ENCODE results near the gene CCND3.
A peak's percentile ranks its signal among the peaks of the same experiment; 100 is the strongest.

The CCND3 gene

DNA sequence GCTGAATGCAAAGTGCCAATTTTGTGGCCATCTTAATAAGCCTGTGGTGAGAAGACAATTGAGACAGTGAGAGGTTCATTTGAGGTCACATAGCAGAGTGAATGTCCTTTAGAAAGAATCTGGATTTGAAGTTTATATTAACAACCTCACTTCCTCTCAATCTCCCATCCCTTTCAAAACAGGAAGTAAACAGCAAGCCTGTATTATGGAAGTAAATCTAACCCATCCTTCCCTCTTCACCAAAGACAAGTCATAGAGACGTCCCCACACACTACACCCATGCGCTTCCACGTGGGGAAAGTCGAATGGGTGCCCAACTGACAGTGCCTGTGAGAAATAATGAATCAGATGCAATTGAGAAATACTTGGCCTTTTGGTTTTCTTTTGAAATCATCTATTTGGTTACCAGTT lies 28.8 kb upstream of the CCND3 start:
- Histone ChIP-seq H3K9me3 (ENCODE audit: insufficient read depth, low read length, severe bottlenecking) (no peaks in the 10 kb centered on the region), H3K27ac (ENCODE audit: low read length) (peak overlapping the region; percentile 67), H3K36me3 (ENCODE audit: insufficient read depth, low read length) (no peaks in the 10 kb centered on the region; the same call in 1 of the 2 replicates), H3K4me3 (ENCODE audit: low read depth in 1 of 2, low read length in 2 of 2) (no peak overlapping the region), H2AFZ (ENCODE audit: low read depth, low read length) (peak overlapping the region; percentile 46), H3K4me2 (ENCODE audit: insufficient read depth, low read length) (no peak overlapping the region), H4K20me1 (ENCODE audit: insufficient read depth, low read length) (no peaks in the 10 kb centered on the region), H3K9ac (ENCODE audit: low read depth, low read length) (no peak overlapping the region), H3K27me3 (ENCODE audit: insufficient read depth, low read length, poor library complexity) (no peaks in the 10 kb centered on the region), H3K79me2 (ENCODE audit: insufficient read depth, low read length) (peaks cover 31% of the 10 kb centered on the region), H3K4me1 (ENCODE audit: insufficient read depth, low read length) (peaks cover 27% of the 10 kb centered on the region)
- TF ChIP-seq, protein P1, sequence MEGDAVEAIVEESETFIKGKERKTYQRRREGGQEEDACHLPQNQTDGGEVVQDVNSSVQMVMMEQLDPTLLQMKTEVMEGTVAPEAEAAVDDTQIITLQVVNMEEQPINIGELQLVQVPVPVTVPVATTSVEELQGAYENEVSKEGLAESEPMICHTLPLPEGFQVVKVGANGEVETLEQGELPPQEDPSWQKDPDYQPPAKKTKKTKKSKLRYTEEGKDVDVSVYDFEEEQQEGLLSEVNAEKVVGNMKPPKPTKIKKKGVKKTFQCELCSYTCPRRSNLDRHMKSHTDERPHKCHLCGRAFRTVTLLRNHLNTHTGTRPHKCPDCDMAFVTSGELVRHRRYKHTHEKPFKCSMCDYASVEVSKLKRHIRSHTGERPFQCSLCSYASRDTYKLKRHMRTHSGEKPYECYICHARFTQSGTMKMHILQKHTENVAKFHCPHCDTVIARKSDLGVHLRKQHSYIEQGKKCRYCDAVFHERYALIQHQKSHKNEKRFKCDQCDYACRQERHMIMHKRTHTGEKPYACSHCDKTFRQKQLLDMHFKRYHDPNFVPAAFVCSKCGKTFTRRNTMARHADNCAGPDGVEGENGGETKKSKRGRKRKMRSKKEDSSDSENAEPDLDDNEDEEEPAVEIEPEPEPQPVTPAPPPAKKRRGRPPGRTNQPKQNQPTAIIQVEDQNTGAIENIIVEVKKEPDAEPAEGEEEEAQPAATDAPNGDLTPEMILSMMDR (IDR thresholded peaks at IDR 0.05; ENCODE audit: borderline replicate concordance, extremely low read depth, low read length, poor library complexity, severe bottlenecking), result no peak
- TF ChIP-seq EZH2 (IDR thresholded peaks at IDR 0.05; ENCODE audit: borderline replicate concordance, low read depth, low read length, severe bottlenecking), result no peak
- ATAC-seq (ENCODE audit: insufficient read depth, low read depth) (peak; percentile 65), DNase-seq (no peak)

DNA sequence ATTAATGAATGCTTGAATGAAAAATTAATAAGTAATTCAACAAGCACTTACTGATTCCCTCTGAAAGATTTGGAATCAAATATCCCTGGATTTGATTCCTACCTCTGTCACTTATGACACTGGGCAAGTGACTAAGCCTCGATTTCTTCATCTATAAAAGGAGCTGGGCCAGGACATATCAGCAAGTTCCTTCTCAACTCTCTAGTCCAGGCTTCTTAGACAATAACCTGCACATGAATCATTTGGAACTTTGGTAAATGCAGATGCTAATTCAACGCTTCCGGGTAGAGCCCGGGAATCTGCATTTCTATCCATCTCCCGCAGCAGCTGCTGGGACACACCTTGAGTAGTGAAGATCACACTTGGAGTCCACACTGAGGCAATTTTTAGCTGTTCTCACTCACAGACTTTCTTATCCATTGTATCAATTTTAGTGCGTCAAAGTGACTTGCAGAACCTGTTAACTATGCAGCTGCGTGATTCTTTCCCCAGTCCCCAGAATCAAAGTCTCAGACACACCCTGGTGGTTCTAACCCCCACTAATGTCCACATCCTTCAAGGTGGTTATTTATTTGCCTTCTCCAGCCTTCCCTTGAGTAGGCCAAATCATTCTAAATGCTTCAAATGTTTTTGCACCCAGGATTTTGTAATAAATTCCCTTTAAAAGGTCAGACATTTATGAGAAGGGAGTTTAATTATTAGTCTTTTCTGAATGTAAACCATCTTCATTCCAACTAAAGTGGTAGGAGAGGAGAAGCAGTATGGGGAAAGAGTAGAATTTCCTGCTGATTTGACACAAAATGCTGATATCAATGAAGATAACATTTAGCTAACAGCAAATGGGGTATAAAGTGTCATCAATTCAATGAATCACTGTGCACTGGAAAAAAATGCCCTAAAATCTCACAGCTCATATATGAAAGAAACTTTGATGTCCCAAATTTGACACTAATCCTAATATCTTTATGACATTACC lies 26.0 kb upstream of the CCND3 start:
- no peak overlapping the region for H3K27ac ChIP-seq (ENCODE audit: low read length)

DNA sequence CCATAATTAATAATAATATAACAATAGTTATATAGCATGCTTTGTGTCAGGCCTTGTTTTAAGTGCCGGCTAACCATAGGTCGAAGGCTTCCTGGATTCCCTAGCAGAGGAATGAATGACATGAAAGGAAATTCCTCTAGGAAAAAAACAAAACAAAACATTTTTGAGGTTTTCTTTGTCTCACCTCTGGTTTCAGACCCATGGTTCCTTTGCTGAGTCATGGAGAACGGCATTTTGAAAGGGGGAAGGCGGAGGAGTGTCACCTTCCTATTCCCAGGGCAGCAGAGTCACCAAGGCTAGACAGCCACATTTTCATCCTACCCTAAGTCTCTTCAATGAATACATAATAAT lies 25.3 kb upstream of the CCND3 start:
- H3K9ac ChIP-seq (ENCODE audit: low read depth, low read length), result no peak overlapping the region
- ATAC-seq (ENCODE audit: insufficient read depth, low read depth) (no peak), DNase-seq (no peak)
- no peaks in the 10 kb centered on the region for H3K27me3 ChIP-seq (ENCODE audit: insufficient read depth, low read length, poor library complexity)
- H3K4me2 ChIP-seq (ENCODE audit: insufficient read depth, low read length), result no peak overlapping the region
- H3K4me1 ChIP-seq (ENCODE audit: insufficient read depth, low read length), result peaks cover 15% of the 10 kb centered on the region
- peaks cover 5% of the 10 kb centered on the region; the same call in 1 of the 2 replicates for H3K36me3 ChIP-seq (ENCODE audit: insufficient read depth, low read length)
- no peak overlapping the region for H3K4me3 ChIP-seq (ENCODE audit: low read depth in 1 of 2, low read length in 2 of 2)
- no peak overlapping the region for H3K27ac ChIP-seq (ENCODE audit: low read length)
- no peak for TF ChIP-seq EZH2 (IDR thresholded peaks at IDR 0.05; ENCODE audit: borderline replicate concordance, low read depth, low read length, severe bottlenecking)
- TF ChIP-seq, protein P1 (IDR thresholded peaks at IDR 0.05; ENCODE audit: borderline replicate concordance, extremely low read depth, low read length, poor library complexity, severe bottlenecking), result no peak
- H3K9me3 ChIP-seq (ENCODE audit: insufficient read depth, low read length, severe bottlenecking), result no peaks in the 10 kb centered on the region
- no peak overlapping the region for H2AFZ ChIP-seq (ENCODE audit: low read depth, low read length)
- H3K79me2 ChIP-seq (ENCODE audit: insufficient read depth, low read length), result peaks cover 10% of the 10 kb centered on the region
- no peaks in the 10 kb centered on the region for H4K20me1 ChIP-seq (ENCODE audit: insufficient read depth, low read length)

More for the DNA sequence above, 26.0 kb upstream of the CCND3 start:
- TF ChIP-seq, protein P1 (IDR thresholded peaks at IDR 0.05; ENCODE audit: borderline replicate concordance, extremely low read depth, low read length, poor library complexity, severe bottlenecking), result no peak
- TF ChIP-seq EZH2 (IDR thresholded peaks at IDR 0.05; ENCODE audit: borderline replicate concordance, low read depth, low read length, severe bottlenecking), result no peak
- H3K4me1 ChIP-seq (ENCODE audit: insufficient read depth, low read length), result peaks cover 15% of the 10 kb centered on the region
- H3K36me3 ChIP-seq (ENCODE audit: insufficient read depth, low read length), result peaks cover 5% of the 10 kb centered on the region; the same call in 1 of the 2 replicates
- no peak overlapping the region for H3K9ac ChIP-seq (ENCODE audit: low read depth, low read length)
- DNase-seq (no peak), ATAC-seq (ENCODE audit: insufficient read depth, low read depth) (no peak)
- no peaks in the 10 kb centered on the region for H3K9me3 ChIP-seq (ENCODE audit: insufficient read depth, low read length, severe bottlenecking)
- H2AFZ ChIP-seq (ENCODE audit: low read depth, low read length), result no peak overlapping the region
- H3K27me3 ChIP-seq (ENCODE audit: insufficient read depth, low read length, poor library complexity), result no peaks in the 10 kb centered on the region
- H4K20me1 ChIP-seq (ENCODE audit: insufficient read depth, low read length), result no peaks in the 10 kb centered on the region
- no peak overlapping the region for H3K4me3 ChIP-seq (ENCODE audit: low read depth in 1 of 2, low read length in 2 of 2)
- no peak overlapping the region for H3K4me2 ChIP-seq (ENCODE audit: insufficient read depth, low read length)
- peaks cover 15% of the 10 kb centered on the region for H3K79me2 ChIP-seq (ENCODE audit: insufficient read depth, low read length)

Data from DND-41 (cell line).